HepG2 (cell line): ENCODE data around the gene HORMAD2. TPM values are rescaled to one million over a fixed set of nuclear protein-coding genes. Genes with fewer than 3 reads are reported as not detected.

Experiments
- ATAC-seq: fragments of 200-7000 bp; cut with Tn5 transposase; 3 replicates; pipeline ENCODE4 v1.9.1; 2020; ENCODE audit warnings: mild to moderate bottlenecking, moderate library complexity
- BruUV-seq: library from RNA; stranded (reverse); fragments of 400-500 nt; replicated peaks from 2 replicates; lab custom pipeline; 2021; lab: Mats Ljungman, UMichigan
- CTCF ChIA-PET: fragments of 300-600 bp; formaldehyde crosslinking; extraction: SDS; loops from one replicate; lab custom pipeline; 2021; ENCODE audit warnings: low total read pairs, inconsistent platforms, low intra/inter-chr PET ratio; lab: Yijun Ruan, JAX
- POLR2A ChIA-PET: fragments of 350-600 bp; sonication (Branson Sonifier 250); formaldehyde crosslinking; loops from one replicate; lab custom pipeline; 2020; ENCODE audit warnings: antibody characterized with exemption, inconsistent platforms; lab: Yijun Ruan, JAX
- DNase-seq: peaks from one replicate; pipeline ENCODE4 v3.0.0-alpha.2; 2015; ENCODE audit warnings: low spot score
- FAIRE-seq: peaks from 3 replicates; lab custom pipeline; 2011; peaks lifted over from hg19 to GRCh38; lab: Jason Lieb, UNC
- H2AFZ ChIP-seq: one replicate; pipeline ENCODE4 v1.6.1; 2011; ENCODE audit warnings: low read length, inconsistent platforms
- H3K27ac ChIP-seq: fragments of 300-600 bp; 3 replicates; pipeline ENCODE4 v1.8.0; 2011; ENCODE audit warnings: mixed run types, mild to moderate bottlenecking, mixed read lengths, low read length, inconsistent platforms; ENCODE audit not compliant: insufficient read depth; ENCODE audit errors: extremely low read length
- H3K27me3 ChIP-seq, 2 experiments: fragments of 200-600 bp in 1 of 2; 2 replicates in 1 of 2; 3 replicates in 1 of 2; pipeline versions ENCODE4 v1.6.0 to v1.8.0; 2011; ENCODE audit warnings: low read length in 2 of 2, mild to moderate bottlenecking in 2 of 2, moderate library complexity in 2 of 2, inconsistent platforms in 1 of 2; ENCODE audit not compliant: insufficient read depth in 2 of 2, control insufficient read depth in 1 of 2
- H3K36me3 ChIP-seq, 2 experiments: fragments of 200-600 bp in 1 of 2; replicated peaks in 1 of 2; 2 replicates in 1 of 2; 3 replicates in 1 of 2; pipeline versions ENCODE4 v1.5.1 to v1.8.0; 2011; ENCODE audit warnings: low read length in 2 of 2, inconsistent platforms in 1 of 2; ENCODE audit not compliant: insufficient read depth in 2 of 2, control insufficient read depth in 1 of 2
- H3K4me1 ChIP-seq: 2 replicates; pipeline ENCODE4 v1.5.1; 2012; ENCODE audit warnings: low read length, inconsistent platforms; ENCODE audit not compliant: insufficient read depth
- H3K4me2 ChIP-seq: 2 replicates; pipeline ENCODE4 v1.6.0; 2011; ENCODE audit warnings: low read depth, low read length, inconsistent platforms
- H3K4me3 ChIP-seq, 3 experiments: fragments of 200-600 bp in 1 of 3; sonication (generic), shearing (Covaris generic) in 1 of 3; replicated peaks in 1 of 3; 2 replicates each; pipeline ENCODE4 v1.5.1; 2011 to 2016; ENCODE audit warnings: low read length in 3 of 3, inconsistent platforms in 2 of 3, low read depth in 2 of 3, mild to moderate bottlenecking in 2 of 3, control low read depth in 1 of 3, mixed read lengths in 1 of 3; ENCODE audit not compliant: insufficient read depth in 1 of 3
- H3K79me2 ChIP-seq: one replicate; pipeline ENCODE4 v1.6.1; 2011; ENCODE audit warnings: low read length, inconsistent platforms; ENCODE audit not compliant: insufficient read depth
- H3K9ac ChIP-seq: 2 replicates; pipeline ENCODE4 v1.6.0; 2011; ENCODE audit warnings: mild to moderate bottlenecking, low read depth, low read length, inconsistent platforms; ENCODE audit not compliant: insufficient read depth
- H3K9me3 ChIP-seq: 2 replicates; pipeline ENCODE4 v1.5.1; 2012; ENCODE audit warnings: mild to moderate bottlenecking, low read length
- H4K20me1 ChIP-seq: 2 replicates; pipeline ENCODE4 v1.6.0; 2011; ENCODE audit warnings: inconsistent platforms, mild to moderate bottlenecking, low read length, moderate library complexity; ENCODE audit not compliant: insufficient read depth
- DR1 ChIP-seq: sonication (generic); formaldehyde crosslinking; IDR thresholded peaks from 2 replicates; pipeline ENCODE4 v1.8.0; 2021; ENCODE audit warnings: mild to moderate bottlenecking, missing genetic modification reagents, inconsistent platforms
- IRF2 ChIP-seq: IDR thresholded peaks from 2 replicates; pipeline ENCODE4 v1.6.1; 2018; ENCODE audit warnings: missing genetic modification reagents, missing compliant biosample characterization
- MLLT10 ChIP-seq: sonication (generic); formaldehyde crosslinking; IDR thresholded peaks from 2 replicates; pipeline ENCODE4 v1.4.0; 2020; ENCODE audit warnings: missing genetic modification reagents
- MLXIP ChIP-seq: sonication (generic); formaldehyde crosslinking; IDR thresholded peaks from 2 replicates; pipeline ENCODE4 v1.9.0; 2021; ENCODE audit warnings: missing genetic modification reagents, borderline replicate concordance
- NCOR1 ChIP-seq: fragments of 200-600 bp; sonication (generic); IDR thresholded peaks from 2 replicates; pipeline ENCODE4 v1.7.0; 2017; ENCODE audit warnings: antibody characterized with exemption, low read length, borderline replicate concordance
- PAWR ChIP-seq: sonication (generic); formaldehyde crosslinking; IDR thresholded peaks from 2 replicates; pipeline ENCODE4 v1.4.0; 2020; ENCODE audit warnings: missing genetic modification reagents, mild to moderate bottlenecking, borderline replicate concordance
- RARA ChIP-seq: IDR thresholded peaks from 2 replicates; pipeline ENCODE4 v1.6.1; 2016; ENCODE audit warnings: missing genetic modification reagents, missing compliant biosample characterization
- RORA ChIP-seq: sonication (generic); formaldehyde crosslinking; IDR thresholded peaks from 2 replicates; pipeline ENCODE4 v1.5.0; 2020; ENCODE audit warnings: mild to moderate bottlenecking, missing genetic modification reagents, moderate library complexity
- SMARCC2 ChIP-seq: fragments of 450-650 bp; IDR thresholded peaks from 2 replicates; pipeline ENCODE4 v1.6.1; 2017; ENCODE audit warnings: antibody characterized with exemption, mild to moderate bottlenecking
- SRY ChIP-seq: sonication (generic); formaldehyde crosslinking; IDR thresholded peaks from 2 replicates; pipeline ENCODE4 v1.8.0; 2022; ENCODE audit warnings: mild to moderate bottlenecking, missing genetic modification reagents
- TCF7L2 ChIP-seq: IDR thresholded peaks from 2 replicates; pipeline ENCODE4 v1.6.1; 2011; ENCODE audit warnings: mild to moderate bottlenecking, low read depth, low read length, moderate library complexity
- THAP9 ChIP-seq: sonication (generic); formaldehyde crosslinking; IDR thresholded peaks from 2 replicates; pipeline ENCODE4; 2020; ENCODE audit warnings: missing genetic modification reagents, mild to moderate bottlenecking, borderline replicate concordance
- ZNF20 ChIP-seq: sonication (generic); formaldehyde crosslinking; IDR thresholded peaks from 2 replicates; pipeline ENCODE4 v1.4.0; 2020; ENCODE audit warnings: mild to moderate bottlenecking, moderate library complexity, missing genetic modification reagents
- ZNF333 ChIP-seq: sonication (generic); formaldehyde crosslinking; IDR thresholded peaks from 2 replicates; pipeline ENCODE4 v1.4.0; 2020; ENCODE audit warnings: mild to moderate bottlenecking, missing genetic modification reagents, borderline replicate concordance
- ZNF337 ChIP-seq: sonication (generic); formaldehyde crosslinking; IDR thresholded peaks from 2 replicates; pipeline ENCODE4 v1.5.1; 2020; ENCODE audit warnings: missing genetic modification reagents, low read depth, mild to moderate bottlenecking, borderline replicate concordance
- WGBS: methylation state at CpG from one replicate; pipeline ENCODE4 v1.1.6; 2017; ENCODE audit warnings: low lambda C conversion rate; 5-methylcytosine and 5-hydroxymethylcytosine counted together
- in situ Hi-C: cut with HindIII; loops from 2 replicates; pipeline ENCODE4 v1.10.0; 2017; ENCODE audit warnings: low pct_unique_long_range_greater_than_20kb; ENCODE audit not compliant: extremely low pct_ligation_motif_present
- intact Hi-C: fragments of 100-400 bp; cut with micrococcal nuclease; formaldehyde crosslinking; loops from one replicate; pipeline ENCODE4 v1.10.0; 2022; ENCODE audit not compliant: unreplicated experiment
- polyA plus RNA-seq, 8 experiments: library from polyadenylated mRNA; depleted of rRNA in 3 of 8; stranded (reverse) in 7 of 8; unstranded in 1 of 8; fragments of >200 nt; fragmentation: Illumina TruSeq in 4 of 8; extraction: Trizol in 4 of 8; gene quantifications; 2 replicates each; pipeline versions ENCODE4 v1.2.1 to v1.2.3, GENCODE V29; 2011 to 2016; ENCODE audit warnings: low read depth in 4 of 8, missing spikeins in 1 of 8, mixed read lengths in 1 of 8; ENCODE audit not compliant: insufficient read depth in 1 of 8
- total RNA-seq, 5 experiments: library from RNA; depleted of rRNA; stranded (reverse); fragments of >200 nt; fragmentation: Illumina TruSeq; extraction: Trizol; gene quantifications; 2 replicates each; pipeline ENCODE4 v1.2.3, GENCODE V29; 2016; ENCODE audit warnings: low read depth in 1 of 5
- TF ChIP-seq, protein P1 (sequence below): sonication (generic); formaldehyde crosslinking; IDR thresholded peaks from 2 replicates; pipeline ENCODE4 v1.4.0; 2020; ENCODE audit warnings: missing genetic modification reagents
- TF ChIP-seq, protein P2 (sequence below): sonication (generic); formaldehyde crosslinking; IDR thresholded peaks from 2 replicates; pipeline ENCODE4 v1.5.0; 2020; ENCODE audit warnings: mild to moderate bottlenecking, missing genetic modification reagents, borderline replicate concordance

The HORMAD2 gene
- total and polyA plus RNA-seq, 2 of the 13 experiments (the other 11 are each of a cell fraction or from before 2014, with no cell fraction given): not detected

DNA sequence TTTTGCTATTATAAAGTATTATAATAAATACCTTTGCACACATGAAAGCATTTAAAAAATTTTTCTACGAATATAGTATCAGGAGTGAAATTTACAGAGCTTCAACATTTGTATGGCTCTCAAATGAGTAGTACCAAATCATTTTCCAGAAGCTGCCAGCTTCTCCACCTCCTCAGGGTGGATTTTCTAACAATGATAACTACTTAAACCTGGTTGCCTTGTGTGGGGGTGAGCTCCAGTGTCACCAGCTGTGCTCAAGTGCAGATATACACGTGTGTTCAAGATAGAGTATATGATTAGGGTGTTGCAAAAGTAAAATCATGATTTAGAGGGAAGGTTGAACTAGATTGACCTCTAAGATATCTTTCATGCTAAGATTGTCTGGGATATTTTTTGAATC lies 48.2 kb downstream of the HORMAD2 start:
- ATAC-seq (no peak), DNase-seq (no peak), FAIRE-seq (no peak)
- Histone ChIP-seq H3K4me3 (no peak overlapping the region), H3K4me1 (no peaks in the 10 kb centered on the region), H3K27me3 (no peaks in the 10 kb centered on the region), H3K4me2 (no peak overlapping the region), H3K79me2 (no peaks in the 10 kb centered on the region), H2AFZ (no peak overlapping the region), H3K36me3 (no peaks in the 10 kb centered on the region), H3K9ac (no peak overlapping the region), H4K20me1 (no peaks in the 10 kb centered on the region), H3K9me3 (no peaks in the 10 kb centered on the region), H3K27ac (no peak overlapping the region)
- CTCF ChIA-PET: no interaction called here
- POLR2A ChIA-PET: no interaction called here
- no TSS peak for BruUV-seq
- 6% methylated on average over 2 of the region's 2 CpGs for WGBS
- in situ Hi-C loops (no loop called here), intact Hi-C loops (no loop called here)
- TF ChIP-seq NCOR1 (no peak), SMARCC2 (no peak), SRY (CRISPR knock-in tag) (no peak), MLLT10 (CRISPR knock-in tag) (no peak), MLXIP (no peak), DR1 (CRISPR knock-in tag) (no peak), RORA (CRISPR knock-in tag) (no peak), TCF7L2 (no peak), RARA (CRISPR knock-in tag) (no peak), ZNF333 (CRISPR knock-in tag) (no peak), PAWR (no peak), THAP9 (CRISPR knock-in tag) (no peak), ZNF20 (CRISPR knock-in tag) (no peak), IRF2 (CRISPR knock-in tag) (no peak), ZNF337 (CRISPR knock-in tag) (no peak)
- TF ChIP-seq, protein P1, sequence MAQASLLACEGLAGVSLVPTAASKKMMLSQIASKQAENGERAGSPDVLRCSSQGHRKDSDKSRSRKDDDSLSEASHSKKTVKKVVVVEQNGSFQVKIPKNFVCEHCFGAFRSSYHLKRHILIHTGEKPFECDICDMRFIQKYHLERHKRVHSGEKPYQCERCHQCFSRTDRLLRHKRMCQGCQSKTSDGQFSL (CRISPR knock-in tag): no peak
- TF ChIP-seq, protein P2, sequence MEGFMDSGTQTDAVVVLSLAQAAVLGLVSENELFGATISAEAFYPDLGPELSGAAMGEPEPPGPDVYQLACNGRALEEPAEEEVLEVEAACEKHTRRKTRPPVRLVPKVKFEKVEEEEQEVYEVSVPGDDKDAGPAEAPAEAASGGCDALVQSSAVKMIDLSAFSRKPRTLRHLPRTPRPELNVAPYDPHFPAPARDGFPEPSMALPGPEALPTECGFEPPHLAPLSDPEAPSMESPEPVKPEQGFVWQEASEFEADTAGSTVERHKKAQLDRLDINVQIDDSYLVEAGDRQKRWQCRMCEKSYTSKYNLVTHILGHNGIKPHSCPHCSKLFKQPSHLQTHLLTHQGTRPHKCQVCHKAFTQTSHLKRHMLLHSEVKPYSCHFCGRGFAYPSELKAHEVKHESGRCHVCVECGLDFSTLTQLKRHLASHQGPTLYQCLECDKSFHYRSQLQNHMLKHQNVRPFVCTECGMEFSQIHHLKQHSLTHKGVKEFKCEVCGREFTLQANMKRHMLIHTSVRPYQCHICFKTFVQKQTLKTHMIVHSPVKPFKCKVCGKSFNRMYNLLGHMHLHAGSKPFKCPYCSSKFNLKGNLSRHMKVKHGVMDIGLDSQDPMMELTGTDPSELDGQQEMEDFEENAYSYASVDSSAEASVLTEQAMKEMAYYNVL (CRISPR knock-in tag): no peak
